ENCODE data around the gene TLL2.

Gene TLL2

DNA sequence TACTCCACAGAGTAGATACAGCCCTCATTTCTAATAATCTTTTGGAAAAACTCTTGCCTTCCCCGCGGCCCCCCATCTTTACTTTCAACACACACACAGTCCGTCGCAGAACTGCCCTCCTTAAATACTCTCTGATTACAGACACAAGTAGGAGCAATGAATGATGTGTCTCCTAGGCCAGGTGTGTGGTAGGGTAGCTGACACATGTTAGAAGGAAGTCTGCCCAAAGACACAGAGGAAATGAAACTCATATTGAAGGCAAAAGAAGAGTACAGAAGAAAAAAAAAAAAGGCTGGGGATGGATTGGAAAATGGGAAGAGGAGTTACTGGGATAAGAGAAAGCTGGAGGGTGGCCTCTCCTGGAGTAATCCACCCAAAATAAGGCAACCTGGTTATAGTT, 169.5 kb downstream of the TLL2 start:
- no peak overlapping the region for H3K4me3 ChIP-seq (ENCODE audit: control insufficient read depth, low read depth, low read length)

DNA sequence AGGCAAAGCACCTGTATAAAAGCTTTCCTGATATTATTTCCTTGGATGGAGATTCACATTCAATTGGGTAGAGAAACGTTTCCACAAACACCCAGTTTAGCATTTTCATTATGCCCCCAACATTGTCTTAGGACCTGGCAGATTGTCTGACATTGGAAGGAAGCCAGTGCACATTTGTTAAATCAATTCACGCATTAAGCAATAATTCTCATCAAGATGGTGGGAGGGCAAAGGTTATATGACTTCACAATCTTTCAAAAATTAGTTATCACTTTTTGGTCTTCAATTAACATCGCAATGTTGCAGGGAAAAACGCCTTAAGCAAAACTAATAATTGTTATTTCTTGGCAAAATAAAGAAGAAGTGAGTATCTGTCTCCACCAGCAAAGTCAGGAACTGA, 171.3 kb downstream of the TLL2 start:
- no peak for DNase-seq (ENCODE audit: low read depth)
- TF ChIP-seq, protein P1, sequence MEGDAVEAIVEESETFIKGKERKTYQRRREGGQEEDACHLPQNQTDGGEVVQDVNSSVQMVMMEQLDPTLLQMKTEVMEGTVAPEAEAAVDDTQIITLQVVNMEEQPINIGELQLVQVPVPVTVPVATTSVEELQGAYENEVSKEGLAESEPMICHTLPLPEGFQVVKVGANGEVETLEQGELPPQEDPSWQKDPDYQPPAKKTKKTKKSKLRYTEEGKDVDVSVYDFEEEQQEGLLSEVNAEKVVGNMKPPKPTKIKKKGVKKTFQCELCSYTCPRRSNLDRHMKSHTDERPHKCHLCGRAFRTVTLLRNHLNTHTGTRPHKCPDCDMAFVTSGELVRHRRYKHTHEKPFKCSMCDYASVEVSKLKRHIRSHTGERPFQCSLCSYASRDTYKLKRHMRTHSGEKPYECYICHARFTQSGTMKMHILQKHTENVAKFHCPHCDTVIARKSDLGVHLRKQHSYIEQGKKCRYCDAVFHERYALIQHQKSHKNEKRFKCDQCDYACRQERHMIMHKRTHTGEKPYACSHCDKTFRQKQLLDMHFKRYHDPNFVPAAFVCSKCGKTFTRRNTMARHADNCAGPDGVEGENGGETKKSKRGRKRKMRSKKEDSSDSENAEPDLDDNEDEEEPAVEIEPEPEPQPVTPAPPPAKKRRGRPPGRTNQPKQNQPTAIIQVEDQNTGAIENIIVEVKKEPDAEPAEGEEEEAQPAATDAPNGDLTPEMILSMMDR (IDR thresholded peaks at IDR 0.05; ENCODE audit: control insufficient read depth, insufficient read depth, low read depth, low read length, missing control alignments): no peak
- no peak overlapping the region for H3K4me3 ChIP-seq (ENCODE audit: control insufficient read depth, low read depth, low read length)

More for the DNA sequence above, 169.5 kb downstream of the TLL2 start:
- DNase-seq (ENCODE audit: low read depth): no peak
- TF ChIP-seq, protein P1 (IDR thresholded peaks at IDR 0.05; ENCODE audit: control insufficient read depth, insufficient read depth, low read depth, low read length, missing control alignments): no peak

GRCh38 chr10:96341219-96342182, 172.2 kb downstream of the TLL2 start:
- DNase-seq (ENCODE audit: low read depth): no peak
- TF ChIP-seq, protein P1 (IDR thresholded peaks at IDR 0.05; ENCODE audit: control insufficient read depth, insufficient read depth, low read depth, low read length, missing control alignments): no peak
- H3K4me3 ChIP-seq (ENCODE audit: control insufficient read depth, low read depth, low read length): no peak overlapping the region

- no peak overlapping the region for H3K4me3 ChIP-seq (ENCODE audit: control insufficient read depth, low read depth, low read length)
- DNase-seq (ENCODE audit: low read depth): peak; percentile 23
- TF ChIP-seq, protein P1 (IDR thresholded peaks at IDR 0.05; ENCODE audit: control insufficient read depth, insufficient read depth, low read depth, low read length, missing control alignments): peak; percentile 79
These were observed 173.5 kb downstream of the TLL2 start for GRCh38 chr10:96339956-96340904.

GRCh38 chr10:96339383-96339782, 174.3 kb downstream of the TLL2 start:
- no peak overlapping the region for H3K4me3 ChIP-seq (ENCODE audit: control insufficient read depth, low read depth, low read length)

More at GRCh38 chr10:96339383-96339782, 174.3 kb downstream of the TLL2 start:
- no peak for DNase-seq (ENCODE audit: low read depth)
- TF ChIP-seq, protein P1 (IDR thresholded peaks at IDR 0.05; ENCODE audit: control insufficient read depth, insufficient read depth, low read depth, low read length, missing control alignments): no peak

Data from AG09309 (cell line).